Stimulated activated naive CD8-positive, alpha-beta T cell treated with anti-CD3 and anti-CD28 coated beads, Interleukin-15, Interleukin-2, amounts not matched to agents 100 U/mL and 50 U/mL, for 24 hours (primary cell): ENCODE data around the gene ICAM5.
"Not testable (repeated sequence)": the region's sequence is repeated elsewhere in the genome, so short reads cannot be mapped to it uniquely, and the experiment has no call there.

Experiments used
- ATAC-seq: fragments of 150-1000 bp; cut with Tn5 transposase; one replicate; pipeline ENCODE4 v1.10.0; 2021
- DNase-seq: peaks from one replicate; pipeline ENCODE4 v3.0.0; 2021

The ICAM5 gene

DNA sequence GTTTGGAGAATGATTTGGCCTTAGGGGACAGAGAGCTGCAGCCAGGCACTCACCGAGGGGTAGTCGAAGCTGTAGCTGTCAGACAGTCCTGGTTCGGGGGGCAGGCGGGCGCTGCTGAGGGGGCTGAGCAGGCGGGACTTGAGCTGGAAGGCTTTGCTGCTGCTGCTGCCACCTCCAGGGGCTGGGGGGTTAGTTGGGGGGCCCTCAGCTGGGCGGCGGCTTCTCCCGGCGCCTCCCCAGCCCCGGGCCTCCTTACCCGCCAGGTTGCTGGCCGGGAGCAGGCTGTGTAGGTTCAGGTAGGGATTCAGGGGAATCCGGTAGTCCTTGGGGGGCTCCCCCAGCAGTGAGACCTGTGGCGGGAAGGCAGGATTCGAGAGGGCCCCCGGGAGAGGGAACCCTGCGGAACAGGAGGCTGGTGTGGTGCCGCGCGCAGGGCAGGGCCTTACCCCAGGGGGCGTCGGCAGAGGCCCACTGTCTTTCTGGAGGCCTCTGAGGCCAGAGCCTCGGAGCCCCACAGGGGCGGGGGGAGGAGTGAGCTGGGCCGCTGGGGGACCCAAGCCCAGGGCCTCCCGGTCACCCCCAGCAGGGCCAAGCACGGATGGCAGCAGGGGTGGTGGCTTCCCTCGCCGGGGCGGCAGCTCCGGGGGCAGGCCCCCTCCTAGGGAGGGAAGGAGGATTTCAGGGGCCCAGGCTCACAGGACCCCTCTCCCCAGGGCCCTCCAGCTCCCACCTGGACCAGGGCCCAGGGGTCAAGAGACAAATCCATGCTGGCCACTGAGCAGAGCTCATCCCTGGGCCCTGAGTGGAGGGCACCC lies 31.1 kb downstream of the ICAM5 start:
- DNase-seq (no peak), ATAC-seq (no peak)

- DNase-seq (no peak), ATAC-seq (no peak)
Measured at GRCh38 chr19:10321417-10321797, 31.7 kb downstream of the ICAM5 start.

DNA sequence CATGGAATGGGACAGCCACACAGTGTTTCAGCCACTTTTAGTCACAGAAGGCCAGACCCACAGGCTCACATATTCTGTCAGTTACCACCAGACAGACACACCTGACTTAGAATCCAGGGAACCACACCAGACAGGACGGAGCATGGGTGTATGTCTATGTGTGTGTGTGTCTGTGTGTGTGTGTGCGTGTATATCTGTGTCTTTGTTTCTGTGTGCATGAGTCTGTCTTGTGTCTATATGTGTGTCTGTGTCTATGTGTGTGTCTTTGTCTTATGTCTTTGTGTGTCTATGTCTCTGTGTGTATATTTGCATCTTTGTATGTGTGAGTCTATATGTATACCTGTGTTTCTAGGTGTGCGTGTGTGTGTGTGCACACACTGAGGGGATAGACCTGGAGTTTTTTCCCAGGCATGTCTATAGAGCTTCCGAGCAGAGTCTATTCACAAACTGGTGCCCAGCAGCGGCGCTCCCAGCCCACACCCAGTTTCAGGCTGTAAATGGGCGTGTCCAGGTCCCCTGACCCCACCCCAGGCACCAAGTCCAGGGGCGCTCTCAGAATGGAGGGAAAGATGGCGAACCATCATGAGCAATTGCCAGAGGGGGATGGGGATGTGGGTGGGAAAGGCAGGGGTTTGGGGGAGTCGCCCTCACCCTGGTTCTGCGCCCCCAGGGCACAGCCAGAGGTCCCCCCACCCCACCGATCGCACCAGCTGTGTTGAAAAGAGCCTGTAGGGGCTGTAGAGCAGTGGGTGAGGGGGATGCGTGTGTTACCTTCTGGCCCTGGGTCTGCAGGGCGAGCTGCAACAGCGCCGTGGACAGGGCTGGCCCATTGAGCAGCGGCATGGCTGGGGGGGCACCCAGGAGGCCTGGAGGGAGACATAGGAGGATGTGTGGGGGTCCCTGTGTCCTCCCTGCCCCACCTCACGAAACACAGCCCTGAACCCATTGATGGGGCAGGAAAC lies 32.4 kb downstream of the ICAM5 start:
- ATAC-seq (no peak), DNase-seq (no peak)

DNA sequence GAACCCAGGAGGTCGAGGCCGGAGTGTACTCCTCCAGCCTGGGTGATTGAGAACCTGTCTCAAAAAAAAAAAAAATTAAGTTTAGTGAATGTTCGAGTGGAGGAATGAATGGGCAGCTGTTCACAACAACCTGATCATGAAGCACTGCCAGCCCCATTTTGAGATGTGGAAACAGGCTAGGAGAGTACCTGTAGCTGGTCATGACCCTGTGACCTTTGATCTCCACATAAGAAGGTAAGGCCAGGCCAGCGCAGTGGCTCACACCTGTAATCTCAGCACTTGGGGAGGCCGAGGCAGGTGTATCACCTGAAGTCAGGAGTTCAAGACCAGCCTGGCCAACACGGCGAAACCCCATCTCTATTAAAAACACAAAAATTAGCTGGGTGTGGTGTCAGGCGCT lies 36.0 kb downstream of the ICAM5 start:
- DNase-seq (no peak), ATAC-seq (no peak)

DNA sequence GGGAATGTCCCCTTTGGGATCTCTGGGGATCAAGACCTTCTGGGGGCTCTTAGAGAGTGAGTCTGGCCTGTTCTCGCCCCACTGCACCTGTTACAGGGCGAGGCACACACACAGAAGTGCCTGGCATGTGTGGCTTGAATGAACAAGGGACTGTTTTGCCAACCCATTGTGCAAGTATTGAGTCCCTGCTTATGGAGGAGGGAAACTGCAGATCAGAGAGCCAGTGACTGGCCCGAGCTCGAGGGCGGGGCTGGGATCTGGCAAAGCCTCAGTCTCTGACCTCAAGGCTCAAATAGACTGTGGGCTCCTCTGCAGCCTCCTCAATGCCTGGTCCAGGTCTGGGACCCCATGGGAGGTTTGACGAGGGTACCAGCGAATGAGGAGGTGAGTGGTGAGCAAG lies 38.0 kb downstream of the ICAM5 start:
- ATAC-seq: no peak

DNA sequence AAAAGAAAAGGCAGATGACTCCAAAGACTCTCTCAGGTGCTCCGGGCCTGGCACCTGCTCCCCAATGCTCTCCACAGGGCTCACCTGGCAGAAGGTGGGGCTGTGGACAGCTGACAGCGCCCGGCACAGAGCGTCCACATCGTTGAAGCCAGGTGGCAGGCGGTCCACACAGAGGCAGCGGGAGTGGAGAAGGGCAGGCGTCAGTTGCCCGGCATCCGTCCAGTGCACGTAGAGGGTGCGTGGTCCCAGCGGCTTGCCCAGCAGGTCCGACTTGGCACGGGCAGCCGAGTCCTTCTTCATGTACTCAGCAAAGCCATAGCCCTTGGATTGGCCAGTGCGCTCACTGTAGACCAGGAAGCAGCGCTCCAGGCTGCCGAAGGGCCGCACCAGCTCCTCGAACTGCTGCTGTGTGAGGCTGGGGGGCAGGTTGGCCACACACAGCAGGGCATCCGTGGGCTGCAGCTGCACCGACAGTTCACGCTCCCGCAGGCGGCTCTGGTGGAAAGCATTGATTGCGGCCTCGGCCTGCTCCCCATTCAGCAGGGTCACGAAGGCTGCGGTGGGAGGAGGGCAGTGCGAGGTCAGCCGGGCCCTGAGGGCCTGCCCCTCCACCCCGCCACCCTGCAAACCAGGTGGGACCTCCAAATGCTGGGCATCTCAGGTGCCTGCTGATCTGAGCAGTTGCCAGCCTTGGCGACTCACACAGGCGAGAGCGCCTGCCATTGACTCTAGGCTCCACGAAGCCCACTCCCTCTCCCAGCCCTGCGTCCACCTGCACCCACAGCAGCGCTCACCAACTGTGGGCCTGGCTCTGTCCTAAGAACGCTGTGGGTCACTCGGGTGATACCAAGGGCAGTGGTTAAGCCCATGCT lies 39.0 kb downstream of the ICAM5 start:
- DNase-seq (no peak), ATAC-seq (no peak)

More for the DNA sequence above, 38.0 kb downstream of the ICAM5 start:
- no peak for DNase-seq

DNA sequence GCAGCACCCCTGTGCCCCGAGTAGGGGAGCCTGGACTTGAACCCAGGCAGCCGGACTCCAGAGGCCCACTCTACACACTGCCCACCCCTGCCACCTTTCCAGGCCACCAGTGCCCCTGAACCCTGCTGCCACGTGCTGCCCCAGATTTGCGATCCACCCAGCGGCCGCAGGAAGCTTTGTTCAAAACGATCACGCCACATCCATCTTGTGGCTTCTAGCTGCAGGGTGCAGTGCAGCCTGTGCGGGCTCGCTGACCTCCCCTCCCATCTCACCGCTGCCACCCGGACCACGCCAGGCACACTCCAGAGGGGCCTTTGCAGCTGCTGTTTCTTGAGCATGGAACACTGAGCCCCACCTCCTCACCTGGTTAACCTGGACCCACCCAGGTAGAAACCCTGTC lies 39.8 kb downstream of the ICAM5 start:
- ATAC-seq (no peak), DNase-seq (no peak)

GRCh38 chr19:10332158-10332964 lies 42.6 kb downstream of the ICAM5 start:
- ATAC-seq: no peak

GRCh38 chr19:10332965-10333757 lies 43.4 kb downstream of the ICAM5 start, which contains the start of gene RAVER1:
Gene RAVER1, minus strand, starts transcription at chr19:10333529. Its CDS starts 22 bp downstream, at chr19:10333507.
- ATAC-seq (peak; percentile 94), DNase-seq (peak; percentile 99)

More at GRCh38 chr19:10332158-10332964, 42.6 kb downstream of the ICAM5 start:
- no peak for DNase-seq

- no peak for DNase-seq
- peak; percentile 1 for ATAC-seq
Measured at GRCh38 chr19:10333758-10334587, 44.2 kb downstream of the ICAM5 start.

DNA sequence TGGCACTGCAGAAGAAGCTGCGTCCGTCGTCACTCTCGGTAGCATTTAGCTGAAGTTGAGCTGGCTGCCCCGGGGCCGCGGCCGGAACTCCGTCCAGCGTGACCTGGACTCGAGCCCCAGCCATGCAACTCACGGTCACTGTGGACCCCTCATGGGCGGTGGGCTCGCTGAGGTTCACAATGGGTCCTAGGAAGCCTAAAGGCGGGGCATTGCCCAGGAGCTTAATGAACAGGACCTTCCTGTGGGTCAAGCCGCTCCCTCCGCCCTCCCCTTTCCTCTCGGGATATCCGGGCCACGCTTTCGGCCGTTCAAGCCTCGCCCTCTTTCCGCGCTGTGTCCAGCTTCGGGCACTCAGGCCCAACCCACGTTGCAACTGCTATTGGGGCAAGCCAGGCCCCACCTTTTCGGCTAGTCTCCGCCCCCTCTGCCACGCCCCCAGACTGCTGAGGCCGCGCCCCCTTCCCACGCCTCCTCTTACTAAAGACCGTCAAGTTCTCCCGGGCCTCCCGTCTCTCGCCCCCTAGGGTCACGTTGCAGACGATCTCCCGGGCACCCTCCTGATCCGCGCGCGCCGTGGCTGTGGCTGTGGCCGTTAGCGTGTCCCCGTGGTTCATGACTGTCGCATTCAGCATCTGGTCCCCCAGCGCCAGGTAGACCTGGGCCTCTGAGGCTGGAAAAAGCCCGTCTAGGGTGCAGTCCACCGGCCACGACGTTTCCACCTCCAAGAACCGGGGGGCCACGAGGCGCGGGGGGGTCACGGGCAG lies 45.0 kb downstream of the ICAM5 start:
- peak; percentile 77 for DNase-seq
- ATAC-seq: no peak

DNA sequence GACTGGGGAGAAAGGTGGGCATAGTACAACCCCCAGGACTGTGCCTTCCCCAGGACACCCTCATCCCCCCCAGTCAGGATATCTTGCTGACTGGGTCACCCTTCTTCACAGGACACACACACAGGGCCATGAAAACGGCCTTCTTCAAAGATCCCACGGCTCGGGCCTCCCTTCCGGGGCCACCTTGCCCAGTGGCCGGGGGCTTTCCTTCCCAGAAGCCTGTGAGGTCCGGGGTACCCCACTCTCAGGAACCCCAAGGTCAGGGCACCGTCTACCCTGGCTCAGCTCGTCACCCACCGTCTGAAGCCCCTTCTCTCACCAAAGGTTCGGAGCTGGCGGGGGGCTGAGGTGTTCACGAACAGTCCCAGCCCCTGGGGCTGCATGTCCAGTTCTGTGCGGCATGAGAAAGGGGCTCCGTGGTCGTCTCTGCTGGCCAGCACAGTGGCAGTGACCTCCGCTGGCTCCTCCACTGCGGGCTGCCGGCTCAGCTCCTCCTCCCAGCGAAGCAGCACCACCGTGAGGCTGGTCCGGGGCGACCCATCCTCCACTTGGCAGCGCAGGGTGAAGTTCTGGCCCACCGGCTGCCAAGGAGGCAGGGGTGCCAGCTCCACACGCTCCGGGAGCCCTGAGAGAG lies 45.7 kb downstream of the ICAM5 start:
- ATAC-seq (no peak), DNase-seq (no peak)

- not testable (repeated sequence) for ATAC-seq, DNase-seq
Measured at GRCh38 chr19:10336725-10337124, 47.0 kb downstream of the ICAM5 start.

DNA sequence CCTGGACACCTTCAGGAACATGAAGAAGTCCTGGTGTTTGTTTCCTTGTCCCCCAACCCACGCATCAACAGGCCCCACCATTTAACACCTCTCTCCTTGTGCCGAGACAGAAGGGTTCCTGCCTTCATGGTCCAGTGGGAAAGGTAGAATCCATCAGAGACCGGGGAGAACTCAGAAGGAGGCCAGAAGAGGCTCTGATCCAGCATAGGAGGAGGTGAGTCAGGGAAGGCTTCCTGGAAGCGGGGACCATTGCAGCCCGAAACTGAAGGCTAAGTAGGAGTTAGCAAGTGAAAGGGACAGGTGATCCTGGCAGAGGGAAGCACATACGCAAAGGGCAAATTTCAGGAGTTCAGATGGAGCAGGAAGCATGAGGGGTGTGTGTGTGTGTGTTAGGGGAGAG lies 49.2 kb downstream of the ICAM5 start:
- ATAC-seq (no peak), DNase-seq (no peak)

GRCh38 chr19:10339380-10339960 lies 49.7 kb downstream of the ICAM5 start, which contains the start of gene ICAM3:
Gene ICAM3, minus strand, starts transcription at chr19:10339624. Its CDS starts 10 bp downstream, at chr19:10339614.
- ATAC-seq (peak; percentile 95), DNase-seq (peak; percentile 83)

- no peak for ATAC-seq
Measured at GRCh38 chr19:10339977-10340376, 50.2 kb downstream of the ICAM5 start.

GRCh38 chr19:10343495-10343894 lies 53.7 kb downstream of the ICAM5 start:
- no peak for ATAC-seq
- DNase-seq: no peak

More at GRCh38 chr19:10339977-10340376, 50.2 kb downstream of the ICAM5 start:
- no peak for DNase-seq
